H9 (cell line): Measurements from ENCODE around the gene ALPG. TPM values are rescaled to one million over a fixed set of nuclear protein-coding genes. Genes with fewer than 3 reads are reported as not detected.
"Not testable (repeated sequence)": the region's sequence is repeated elsewhere in the genome, so short reads cannot be mapped to it uniquely, and the experiment has no call there.

Experiments
- DNase-seq: peaks from one replicate; pipeline ENCODE4 v3.0.0-alpha.2; 2017
- H2AFZ ChIP-seq: one replicate; pipeline ENCODE4 v1.6.1; 2013; ENCODE audit warnings: mild to moderate bottlenecking, low read length, control low read depth, moderate library complexity
- H2AK5ac ChIP-seq: 2 replicates; pipeline ENCODE4 v1.6.1; 2013; ENCODE audit warnings: low read length, control low read depth, mixed read lengths; ENCODE audit not compliant: insufficient read length
- H2BK120ac ChIP-seq: one replicate; pipeline ENCODE4 v1.6.1; 2013; ENCODE audit warnings: low read depth, mild to moderate bottlenecking, low read length, control low read depth, inconsistent platforms; ENCODE audit not compliant: poor library complexity, severe bottlenecking
- H2BK12ac ChIP-seq: 2 replicates; pipeline ENCODE4 v1.6.1; 2013; ENCODE audit warnings: low read length, control low read depth, mixed read lengths, low read depth; ENCODE audit not compliant: insufficient read length
- H2BK15ac ChIP-seq: 2 replicates; pipeline ENCODE4 v1.6.1; 2013; ENCODE audit warnings: low read depth, low read length, control low read depth
- H2BK20ac ChIP-seq: one replicate; pipeline ENCODE4 v1.6.1; 2013; ENCODE audit warnings: low read depth, mild to moderate bottlenecking, low read length, control low read depth, inconsistent platforms; ENCODE audit not compliant: poor library complexity, severe bottlenecking
- H2BK5ac ChIP-seq: 2 replicates; pipeline ENCODE4 v1.6.1; 2013; ENCODE audit warnings: low read length, control low read depth, mixed read lengths; ENCODE audit not compliant: insufficient read length
- H3K14ac ChIP-seq: 2 replicates; pipeline ENCODE4 v1.6.1; 2013; ENCODE audit warnings: low read length, control low read depth; ENCODE audit not compliant: insufficient read depth
- H3K18ac ChIP-seq: 2 replicates; pipeline ENCODE4 v1.6.1; 2013; ENCODE audit warnings: low read depth, mild to moderate bottlenecking, mixed read lengths, low read length, control low read depth; ENCODE audit not compliant: insufficient read length
- H3K23ac ChIP-seq: 2 replicates; pipeline ENCODE4 v1.6.1; 2013; ENCODE audit warnings: low read length, control low read depth, mixed read lengths, low read depth; ENCODE audit not compliant: insufficient read length
- H3K23me2 ChIP-seq: 2 replicates; pipeline ENCODE4 v1.6.1; 2013; ENCODE audit warnings: low read depth, mild to moderate bottlenecking, mixed read lengths, low read length, control low read depth; ENCODE audit not compliant: insufficient read length, poor library complexity, severe bottlenecking
- H3K27ac ChIP-seq: 2 replicates; pipeline ENCODE4 v1.5.1; 2013; ENCODE audit warnings: low read length, control low read depth, mixed read lengths, low read depth; ENCODE audit not compliant: insufficient read length
- H3K27me3 ChIP-seq: 2 replicates; pipeline ENCODE4 v1.6.1; 2013; ENCODE audit warnings: low read length, control low read depth, inconsistent platforms; ENCODE audit not compliant: insufficient read depth
- H3K4ac ChIP-seq: 2 replicates; pipeline ENCODE4 v1.6.1; 2013; ENCODE audit warnings: low read depth, mild to moderate bottlenecking, control low read depth, inconsistent platforms, low read length, moderate library complexity
- H3K4me1 ChIP-seq: 2 replicates; pipeline ENCODE4 v1.6.1; 2013; ENCODE audit warnings: low read length, control low read depth, inconsistent platforms; ENCODE audit not compliant: insufficient read depth
- H3K4me2 ChIP-seq: 2 replicates; pipeline ENCODE4 v1.6.1; 2013; ENCODE audit warnings: low read length, control low read depth, mixed read lengths; ENCODE audit not compliant: insufficient read length, insufficient read depth
- H3K56ac ChIP-seq: 2 replicates; pipeline ENCODE4 v1.6.1; 2013; ENCODE audit warnings: low read depth, mild to moderate bottlenecking, mixed read lengths, low read length, control low read depth; ENCODE audit not compliant: insufficient read length
- H3K79me1 ChIP-seq: 2 replicates; pipeline ENCODE4 v1.6.1; 2013; ENCODE audit warnings: low read depth, mild to moderate bottlenecking, moderate library complexity, low read length, control low read depth, inconsistent platforms; ENCODE audit not compliant: insufficient read depth, poor library complexity, severe bottlenecking
- H3K79me2 ChIP-seq: 2 replicates; pipeline ENCODE4 v1.6.1; 2013; ENCODE audit warnings: low read length, control low read depth, inconsistent platforms; ENCODE audit not compliant: insufficient read depth
- H3K9ac ChIP-seq: 2 replicates; pipeline ENCODE4 v1.6.1; 2013; ENCODE audit warnings: low read length, control low read depth, mixed read lengths; ENCODE audit not compliant: insufficient read length; ENCODE audit errors: extremely low read depth
- H3K9me3 ChIP-seq: one replicate; pipeline ENCODE4 v1.6.1; 2013; ENCODE audit warnings: low read depth, low read length, inconsistent platforms; ENCODE audit not compliant: control insufficient read depth
- H3T11ph ChIP-seq: one replicate; pipeline ENCODE4 v1.6.1; 2013; ENCODE audit warnings: mild to moderate bottlenecking, low read length, control low read depth, inconsistent platforms
- H4K20me1 ChIP-seq: one replicate; pipeline ENCODE4 v1.6.1; 2013; ENCODE audit not compliant: control insufficient read depth, insufficient read length, insufficient read depth
- H4K5ac ChIP-seq: 2 replicates; pipeline ENCODE4 v1.6.1; 2013; ENCODE audit warnings: low read depth, mild to moderate bottlenecking, mixed read lengths, low read length, control low read depth; ENCODE audit not compliant: insufficient read length
- H4K8ac ChIP-seq: replicated peaks from 2 replicates; pipeline ENCODE4 v1.6.1; 2013; ENCODE audit warnings: low read length, control low read depth, mixed read lengths, low read depth; ENCODE audit not compliant: insufficient read length
- H4K91ac ChIP-seq: 2 replicates; pipeline ENCODE4 v1.6.1; 2013; ENCODE audit warnings: low read depth, mild to moderate bottlenecking, moderate library complexity, mixed read lengths, low read length, control low read depth; ENCODE audit not compliant: insufficient read length
- H3K27ac Mint-ChIP-seq, 3 experiments: 2 replicates in 2 of 3; 3 replicates in 1 of 3; pipeline ENCODE4 v1.8.0; 2020 to 2021; ENCODE audit warnings: mixed read lengths in 3 of 3, mild to moderate bottlenecking in 1 of 3, moderate library complexity in 1 of 3
- H3K27me3 Mint-ChIP-seq: 2 replicates; pipeline ENCODE4 v1.8.0; 2021; ENCODE audit warnings: low read depth, mild to moderate bottlenecking, moderate library complexity, mixed read lengths
- H3K36me3 Mint-ChIP-seq, 3 experiments: 2 replicates in 2 of 3; 3 replicates in 1 of 3; pipeline ENCODE4 v1.8.0; 2020 to 2021; ENCODE audit warnings: low read depth in 3 of 3, mixed read lengths in 3 of 3; ENCODE audit not compliant: insufficient read depth in 1 of 3
- H3K4me1 Mint-ChIP-seq, 2 experiments: 2 replicates each; pipeline ENCODE4 v1.8.0; 2020; ENCODE audit warnings: mixed read lengths in 2 of 2
- H3K4me3 Mint-ChIP-seq, 2 experiments: 2 replicates in 1 of 2; 3 replicates in 1 of 2; pipeline ENCODE4 v1.8.0; 2020 to 2021; ENCODE audit warnings: mild to moderate bottlenecking in 2 of 2, mixed read lengths in 2 of 2, moderate library complexity in 1 of 2
- H3K9me3 Mint-ChIP-seq, 2 experiments: 2 replicates in 1 of 2; 3 replicates in 1 of 2; pipeline ENCODE4 v1.8.0; 2020; ENCODE audit warnings: mild to moderate bottlenecking in 2 of 2, mixed read lengths in 2 of 2, moderate library complexity in 1 of 2
- WGBS: extraction: QIAGEN DNeasy Blood & Tissue Kit; methylation state at CpG from one replicate; pipeline ENCODE4 v1.1.7; 2013; ENCODE audit warnings: missing lambda C conversion rate, low lambda C conversion rate, mixed read lengths; ENCODE audit not compliant: insufficient read length; ENCODE audit errors: extremely low coverage; 5-methylcytosine and 5-hydroxymethylcytosine counted together
- total RNA-seq: library from RNA; stranded (reverse); gene quantifications from 2 replicates; pipeline ENCODE4 v1.2.1, GENCODE V29; 2021
- TF ChIP-seq, protein P1 (sequence below): fragments of 200-600 bp; sonication (generic); conservative IDR thresholded peaks from 3 replicates; pipeline ENCODE4 v1.8.0; 2021; ENCODE audit warnings: antibody characterized with exemption, mild to moderate bottlenecking

The ALPG gene
- total RNA-seq, 1 experiment from 2014 or later: 1.3 TPM

DNA sequence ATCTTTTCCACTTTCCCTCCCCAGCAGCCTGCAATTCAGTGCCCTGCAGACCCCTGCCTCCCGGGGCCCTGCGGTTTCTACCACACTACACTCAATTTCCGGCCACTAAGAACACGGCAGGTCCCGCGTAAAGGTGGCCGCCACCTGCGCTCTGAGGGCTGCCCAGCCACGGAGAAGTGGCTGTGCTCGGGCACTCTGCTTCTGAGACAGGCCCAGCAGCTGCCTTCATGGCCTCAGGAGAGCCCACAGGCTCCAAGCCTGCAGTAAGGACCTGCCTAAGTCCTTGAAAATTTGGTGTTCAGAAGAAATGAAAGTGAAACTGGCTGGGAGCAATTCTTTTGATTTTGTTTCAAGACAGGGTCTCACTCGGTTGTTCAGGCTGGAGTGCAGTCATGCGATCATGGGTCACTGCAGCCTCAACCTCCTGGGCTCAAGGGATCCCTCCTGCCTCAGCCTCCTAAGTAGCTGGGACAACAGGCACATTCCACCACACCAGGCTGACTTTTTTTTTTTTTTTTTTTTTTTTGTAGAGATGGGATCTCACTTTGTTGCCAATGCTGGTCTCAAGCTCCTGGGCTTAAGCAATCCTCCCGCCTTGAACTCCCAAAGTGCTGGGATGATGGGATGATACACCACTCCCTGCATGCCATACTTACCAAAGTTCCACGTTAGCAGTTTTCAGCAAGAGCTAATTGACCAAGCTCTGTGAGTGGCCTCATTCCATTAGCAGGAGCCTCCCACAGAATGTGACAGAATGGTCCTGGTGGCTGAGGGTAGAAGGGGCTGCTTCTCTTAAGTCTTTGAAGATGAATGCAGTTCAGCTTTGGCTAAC lies 42.6 kb upstream of the ALPG start:
- no peak overlapping the region for H2BK20ac ChIP-seq
- H3K14ac ChIP-seq: no peak overlapping the region
- DNase-seq: no peak
- H3K9me3 ChIP-seq: no peaks in the 10 kb centered on the region
- H2BK12ac ChIP-seq: no peak overlapping the region
- no peak overlapping the region for H2BK15ac ChIP-seq
- no peak overlapping the region for H2AK5ac ChIP-seq
- H3K79me1 ChIP-seq: no peaks in the 10 kb centered on the region
- H3T11ph ChIP-seq: no peak overlapping the region
- TF ChIP-seq, protein P1, sequence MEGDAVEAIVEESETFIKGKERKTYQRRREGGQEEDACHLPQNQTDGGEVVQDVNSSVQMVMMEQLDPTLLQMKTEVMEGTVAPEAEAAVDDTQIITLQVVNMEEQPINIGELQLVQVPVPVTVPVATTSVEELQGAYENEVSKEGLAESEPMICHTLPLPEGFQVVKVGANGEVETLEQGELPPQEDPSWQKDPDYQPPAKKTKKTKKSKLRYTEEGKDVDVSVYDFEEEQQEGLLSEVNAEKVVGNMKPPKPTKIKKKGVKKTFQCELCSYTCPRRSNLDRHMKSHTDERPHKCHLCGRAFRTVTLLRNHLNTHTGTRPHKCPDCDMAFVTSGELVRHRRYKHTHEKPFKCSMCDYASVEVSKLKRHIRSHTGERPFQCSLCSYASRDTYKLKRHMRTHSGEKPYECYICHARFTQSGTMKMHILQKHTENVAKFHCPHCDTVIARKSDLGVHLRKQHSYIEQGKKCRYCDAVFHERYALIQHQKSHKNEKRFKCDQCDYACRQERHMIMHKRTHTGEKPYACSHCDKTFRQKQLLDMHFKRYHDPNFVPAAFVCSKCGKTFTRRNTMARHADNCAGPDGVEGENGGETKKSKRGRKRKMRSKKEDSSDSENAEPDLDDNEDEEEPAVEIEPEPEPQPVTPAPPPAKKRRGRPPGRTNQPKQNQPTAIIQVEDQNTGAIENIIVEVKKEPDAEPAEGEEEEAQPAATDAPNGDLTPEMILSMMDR: no peak
- no CpG with 5 or more reads among the region's 14 CpGs for WGBS
- no peak overlapping the region for H2AFZ ChIP-seq
- H4K91ac ChIP-seq: no peak overlapping the region
- no peak overlapping the region for H3K4me2 ChIP-seq
- no peak overlapping the region for H3K27ac ChIP-seq
- peaks cover 2 to 6% (median 2%) of the 10 kb centered on the region in 3 experiments; a peak in 4 of 7 replicates for H3K36me3 Mint-ChIP-seq
- H3K27me3 Mint-ChIP-seq: peaks cover 2% of the 10 kb centered on the region
- H3K4me3 Mint-ChIP-seq: no peak overlapping the region; a peak in 1 of 5 replicates
- no peaks in the 10 kb centered on the region for H3K27me3 ChIP-seq
- H3K4ac ChIP-seq: no peak overlapping the region
- H3K79me2 ChIP-seq: no peaks in the 10 kb centered on the region
- H3K9ac ChIP-seq: no peak overlapping the region
- no peaks in the 10 kb centered on the region for H4K20me1 ChIP-seq
- H4K8ac ChIP-seq: no peak overlapping the region
- H4K5ac ChIP-seq: no peak overlapping the region
- no peak overlapping the region for H2BK120ac ChIP-seq
- H3K23ac ChIP-seq: no peak overlapping the region
- H3K9me3 Mint-ChIP-seq: peaks cover 0 to 5% of the 10 kb centered on the region in 2 experiments; a peak in 1 of 5 replicates
- no peak overlapping the region for H3K18ac ChIP-seq
- no peaks in the 10 kb centered on the region for H3K23me2 ChIP-seq
- no peak overlapping the region for H3K56ac ChIP-seq
- no peak overlapping the region for H2BK5ac ChIP-seq
- H3K4me1 Mint-ChIP-seq: peaks cover 11 to 37% of the 10 kb centered on the region in 2 experiments
- H3K4me1 ChIP-seq: peaks cover 3% of the 10 kb centered on the region; the same call in 1 of the 2 replicates
- peak overlapping the region in 2 of 3 experiments; percentile 36 to 70; a peak in 2 of 7 replicates for H3K27ac Mint-ChIP-seq

DNA sequence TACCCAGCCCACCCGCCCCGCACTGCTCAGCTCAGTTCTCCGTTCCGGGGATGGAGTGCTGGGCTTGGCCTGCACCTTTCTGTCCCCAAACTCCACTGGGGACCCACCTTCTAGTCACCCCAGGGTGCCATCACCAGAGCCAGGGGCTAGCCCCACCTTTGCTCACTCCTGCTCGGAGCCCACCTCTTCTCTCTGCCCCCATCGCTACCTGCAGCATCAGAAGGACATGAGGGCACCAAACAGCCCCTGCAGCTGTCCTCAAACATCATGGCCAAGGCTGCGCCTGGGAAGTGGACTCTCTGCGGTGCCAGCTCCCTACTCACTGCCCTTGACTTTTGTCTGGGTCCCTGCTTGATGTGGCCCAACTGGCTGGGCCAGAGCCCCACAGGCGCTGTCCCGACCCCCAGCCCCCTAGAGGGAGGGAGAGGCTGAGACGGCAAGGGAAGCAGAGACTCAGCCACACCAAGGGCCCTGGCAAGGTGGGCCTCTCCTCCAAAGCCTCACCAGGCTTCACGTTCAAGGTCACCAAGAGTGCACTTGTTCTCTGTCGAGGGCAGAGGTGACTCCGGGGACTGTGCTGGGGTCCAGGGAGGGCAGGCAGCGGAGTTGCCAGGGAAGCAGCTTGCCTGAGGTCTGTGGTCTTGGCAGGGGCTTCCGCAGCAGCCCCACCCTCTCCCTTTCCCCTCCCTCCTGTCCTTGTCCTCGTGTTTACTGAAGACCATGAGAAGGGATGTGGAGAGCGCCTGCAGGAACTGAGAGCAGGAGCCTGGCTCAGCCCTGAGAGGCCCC lies 41.6 kb upstream of the ALPG start:
- not testable (repeated sequence) for H4K91ac ChIP-seq, H3K23ac ChIP-seq, H2BK5ac ChIP-seq, H4K8ac ChIP-seq, H3K27ac ChIP-seq, H2BK120ac ChIP-seq, H3K9me3 ChIP-seq, H2BK12ac ChIP-seq, H4K20me1 ChIP-seq, H2BK20ac ChIP-seq, H3K4me2 ChIP-seq, H3K27me3 ChIP-seq, H3K56ac ChIP-seq, H3K27me3 Mint-ChIP-seq, H3K4me3 Mint-ChIP-seq, H2BK15ac ChIP-seq, H3K23me2 ChIP-seq, H3K9me3 Mint-ChIP-seq, H3K18ac ChIP-seq, DNase-seq, H2AFZ ChIP-seq, H3K36me3 Mint-ChIP-seq, H3K79me1 ChIP-seq, H3K14ac ChIP-seq, H3T11ph ChIP-seq, H3K4ac ChIP-seq, H4K5ac ChIP-seq, H3K9ac ChIP-seq, H2AK5ac ChIP-seq, H3K4me1 ChIP-seq, H3K79me2 ChIP-seq
- H3K4me1 Mint-ChIP-seq: peaks cover 17 to 43% of the 10 kb centered on the region in 2 experiments
- H3K27ac Mint-ChIP-seq: peak overlapping the region in 1 of 3 experiments; percentile 55; a peak in 2 of 7 replicates
- no CpG with 5 or more reads among the region's 18 CpGs for WGBS
